Left renal cortex interstitium (tissue), 4 donors: ENCODE data around the gene ID1. TPM values are rescaled to one million over a fixed set of nuclear protein-coding genes. Genes with fewer than 3 reads are reported as not detected.
A peak's percentile ranks its signal among the peaks of the same experiment; 100 is the strongest.
"Not testable (repeated sequence)": the region's sequence is repeated elsewhere in the genome, so short reads cannot be mapped to it uniquely, and the experiment has no call there.

Experiments
- DNase-seq, 4 donors: peaks; one replicate each; pipeline ENCODE4 v3.0.0-alpha.2; 2013; ENCODE audit warnings: low read depth in 4 of 4, low spot score in 2 of 4, missing footprints in 1 of 4
- polyA plus RNA-seq, 4 donors: library from polyadenylated mRNA; unstranded; fragments of 120-200 nt; gene quantifications; one replicate each; pipeline ENCODE4 v1.2.1, GENCODE V29; 2013; ENCODE audit not compliant: insufficient read length in 4 of 4

Gene ID1
- polyA plus RNA-seq, 4 donors: 159 to 263 (median 204) TPM

GRCh38 chr20:31572701-31573554 lies 32.2 kb upstream of the ID1 start:
- peak; percentile 72 to 92 (median 90) for DNase-seq

GRCh38 chr20:31573555-31574321 lies 31.4 kb upstream of the ID1 start:
- no peak for DNase-seq

- DNase-seq: not testable (repeated sequence)
These were observed 30.1 kb upstream of the ID1 start for GRCh38 chr20:31574986-31575385.

- DNase-seq: no peak
These were observed 28.3 kb upstream of the ID1 start for GRCh38 chr20:31576751-31577150.

- no peak for DNase-seq
These were observed 27.9 kb upstream of the ID1 start for GRCh38 chr20:31577194-31577593.

GRCh38 chr20:31578448-31579138 lies 26.5 kb upstream of the ID1 start:
- DNase-seq: no peak

GRCh38 chr20:31579245-31579644 lies 25.8 kb upstream of the ID1 start:
- no peak for DNase-seq

- not testable (repeated sequence) for DNase-seq
These were observed 25.0 kb upstream of the ID1 start for GRCh38 chr20:31579941-31580651.

- DNase-seq: no peak
These were observed 24.4 kb upstream of the ID1 start for GRCh38 chr20:31580706-31581105.

GRCh38 chr20:31581391-31581790 lies 23.7 kb upstream of the ID1 start:
- DNase-seq: no peak

- no peak for DNase-seq
These were observed 17.3 kb upstream of the ID1 start for GRCh38 chr20:31587545-31588389.

GRCh38 chr20:31590717-31591225 lies 14.3 kb upstream of the ID1 start:
- DNase-seq: no peak

GRCh38 chr20:31593221-31594001 lies 11.7 kb upstream of the ID1 start:
- DNase-seq: no peak

GRCh38 chr20:31594002-31594557 lies 11.0 kb upstream of the ID1 start:
- DNase-seq: no peak

GRCh38 chr20:31594558-31595379 lies 10.3 kb upstream of the ID1 start:
- no peak for DNase-seq

GRCh38 chr20:31595380-31595653 lies 9.8 kb upstream of the ID1 start:
- no peak for DNase-seq

- no peak for DNase-seq
These were observed 9.3 kb upstream of the ID1 start for GRCh38 chr20:31595654-31596411.
